ENCODE data around the gene CTSV. TPM values are rescaled to one million over a fixed set of nuclear protein-coding genes. Genes with fewer than 3 reads are reported as not detected.

Gene CTSV
- total and polyA plus RNA-seq, 10 of the 15 experiments (the other 5 are each of a cell fraction or from before 2014, with no cell fraction given): 0.10 to 0.51 (median 0.19) TPM; not detected in 1

DNA sequence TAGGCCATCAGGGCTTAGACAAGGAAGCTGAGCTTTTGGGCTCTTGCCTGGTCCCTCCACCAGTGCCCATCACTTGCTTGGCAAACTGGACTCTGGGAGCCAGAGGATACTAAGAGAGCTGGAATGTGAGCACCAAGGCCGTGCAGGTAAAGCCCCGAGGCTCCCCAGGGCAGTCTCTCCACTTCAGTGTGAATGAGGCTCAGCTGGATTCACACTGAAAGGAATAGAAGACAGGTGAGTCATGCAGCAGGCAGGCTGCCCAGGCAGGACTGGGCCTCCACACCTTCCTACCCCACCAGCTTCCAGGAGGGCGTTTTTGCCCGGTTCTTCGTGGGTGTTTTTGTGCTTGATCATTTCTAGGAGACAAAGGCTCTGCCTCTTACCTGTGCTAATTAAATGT lies 7.3 kb upstream of the CTSV start:
- H3K27me3 ChIP-seq (replicated peaks in 1 of 2; ENCODE audit: control insufficient read depth in 2 of 2, insufficient read depth in 2 of 2, low read length in 1 of 2): no peaks in the 10 kb centered on the region; a peak in 1 of 4 replicates
- ChIA-PET SMC1A (ENCODE audit: uncharacterized antibody, unreplicated experiment) (no interaction called here), RAD21 (ENCODE audit: unreplicated experiment) (no interaction called here), POLR2A (no interaction called here), CTCF (no interaction called here)
- ATAC-seq: no peak
- no peak overlapping the region for H3K4me2 ChIP-seq (ENCODE audit: control insufficient read depth, insufficient read depth)
- no peak for FAIRE-seq
- H2AFZ ChIP-seq (ENCODE audit: control insufficient read depth, low read depth, low read length): no peak overlapping the region
- H3K79me2 ChIP-seq (ENCODE audit: control insufficient read depth, insufficient read depth, low read length): no peaks in the 10 kb centered on the region
- no TSS peak for BruUV-seq (replicated peaks)
- intact Hi-C loops (cut with micrococcal nuclease; ENCODE audit: unreplicated experiment) (no loop called here), in situ Hi-C loops (cut with MboI) (no loop called here)
- 0% methylated on average over 5 of the region's 5 CpGs for WGBS (ENCODE audit: insufficient coverage, insufficient replicate concordance, low lambda C conversion rate, missing lambda C conversion rate)
- no peaks in the 10 kb centered on the region for H3K4me1 ChIP-seq (ENCODE audit: control insufficient read depth, insufficient read depth, low read length)
- H3K9me3 ChIP-seq (replicated peaks; ENCODE audit: control insufficient read depth, insufficient read depth, low read length): no peaks in the 10 kb centered on the region; the same call in 1 of the 3 replicates
- TF ChIP-seq POLR2AphosphoS5 (IDR thresholded peaks at IDR 0.05; ENCODE audit: low read length) (no peak), NFXL1 (IDR thresholded peaks at IDR 0.05; ENCODE audit: borderline replicate concordance) (no peak), SREBF1 (IDR thresholded peaks at IDR 0.05; ENCODE audit: low read length) (no peak), JUNB (IDR thresholded peaks at IDR 0.05) (no peak), PAX8 (IDR thresholded peaks at IDR 0.05) (no peak), NRF1 (conservative IDR thresholded peaks at IDR 0.05; ENCODE audit: low read depth, low read length) (no peak), IKZF1 (conservative IDR thresholded peaks at IDR 0.05) (no peak), RUNX3 (IDR thresholded peaks at IDR 0.05; ENCODE audit: low read length) (no peak)
- TF ChIP-seq, protein P1, sequence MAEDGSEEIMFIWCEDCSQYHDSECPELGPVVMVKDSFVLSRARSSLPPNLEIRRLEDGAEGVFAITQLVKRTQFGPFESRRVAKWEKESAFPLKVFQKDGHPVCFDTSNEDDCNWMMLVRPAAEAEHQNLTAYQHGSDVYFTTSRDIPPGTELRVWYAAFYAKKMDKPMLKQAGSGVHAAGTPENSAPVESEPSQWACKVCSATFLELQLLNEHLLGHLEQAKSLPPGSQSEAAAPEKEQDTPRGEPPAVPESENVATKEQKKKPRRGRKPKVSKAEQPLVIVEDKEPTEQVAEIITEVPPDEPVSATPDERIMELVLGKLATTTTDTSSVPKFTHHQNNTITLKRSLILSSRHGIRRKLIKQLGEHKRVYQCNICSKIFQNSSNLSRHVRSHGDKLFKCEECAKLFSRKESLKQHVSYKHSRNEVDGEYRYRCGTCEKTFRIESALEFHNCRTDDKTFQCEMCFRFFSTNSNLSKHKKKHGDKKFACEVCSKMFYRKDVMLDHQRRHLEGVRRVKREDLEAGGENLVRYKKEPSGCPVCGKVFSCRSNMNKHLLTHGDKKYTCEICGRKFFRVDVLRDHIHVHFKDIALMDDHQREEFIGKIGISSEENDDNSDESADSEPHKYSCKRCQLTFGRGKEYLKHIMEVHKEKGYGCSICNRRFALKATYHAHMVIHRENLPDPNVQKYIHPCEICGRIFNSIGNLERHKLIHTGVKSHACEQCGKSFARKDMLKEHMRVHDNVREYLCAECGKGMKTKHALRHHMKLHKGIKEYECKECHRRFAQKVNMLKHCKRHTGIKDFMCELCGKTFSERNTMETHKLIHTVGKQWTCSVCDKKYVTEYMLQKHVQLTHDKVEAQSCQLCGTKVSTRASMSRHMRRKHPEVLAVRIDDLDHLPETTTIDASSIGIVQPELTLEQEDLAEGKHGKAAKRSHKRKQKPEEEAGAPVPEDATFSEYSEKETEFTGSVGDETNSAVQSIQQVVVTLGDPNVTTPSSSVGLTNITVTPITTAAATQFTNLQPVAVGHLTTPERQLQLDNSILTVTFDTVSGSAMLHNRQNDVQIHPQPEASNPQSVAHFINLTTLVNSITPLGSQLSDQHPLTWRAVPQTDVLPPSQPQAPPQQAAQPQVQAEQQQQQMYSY (CRISPR knock-in tag; IDR thresholded peaks at IDR 0.05): no peak
- TF ChIP-seq, protein P2, sequence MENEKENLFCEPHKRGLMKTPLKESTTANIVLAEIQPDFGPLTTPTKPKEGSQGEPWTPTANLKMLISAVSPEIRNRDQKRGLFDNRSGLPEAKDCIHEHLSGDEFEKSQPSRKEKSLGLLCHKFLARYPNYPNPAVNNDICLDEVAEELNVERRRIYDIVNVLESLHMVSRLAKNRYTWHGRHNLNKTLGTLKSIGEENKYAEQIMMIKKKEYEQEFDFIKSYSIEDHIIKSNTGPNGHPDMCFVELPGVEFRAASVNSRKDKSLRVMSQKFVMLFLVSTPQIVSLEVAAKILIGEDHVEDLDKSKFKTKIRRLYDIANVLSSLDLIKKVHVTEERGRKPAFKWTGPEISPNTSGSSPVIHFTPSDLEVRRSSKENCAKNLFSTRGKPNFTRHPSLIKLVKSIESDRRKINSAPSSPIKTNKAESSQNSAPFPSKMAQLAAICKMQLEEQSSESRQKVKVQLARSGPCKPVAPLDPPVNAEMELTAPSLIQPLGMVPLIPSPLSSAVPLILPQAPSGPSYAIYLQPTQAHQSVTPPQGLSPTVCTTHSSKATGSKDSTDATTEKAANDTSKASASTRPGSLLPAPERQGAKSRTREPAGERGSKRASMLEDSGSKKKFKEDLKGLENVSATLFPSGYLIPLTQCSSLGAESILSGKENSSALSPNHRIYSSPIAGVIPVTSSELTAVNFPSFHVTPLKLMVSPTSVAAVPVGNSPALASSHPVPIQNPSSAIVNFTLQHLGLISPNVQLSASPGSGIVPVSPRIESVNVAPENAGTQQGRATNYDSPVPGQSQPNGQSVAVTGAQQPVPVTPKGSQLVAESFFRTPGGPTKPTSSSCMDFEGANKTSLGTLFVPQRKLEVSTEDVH (IDR thresholded peaks at IDR 0.05; ENCODE audit: low read depth, partially characterized antibody): no peak
- TF ChIP-seq, protein P3, sequence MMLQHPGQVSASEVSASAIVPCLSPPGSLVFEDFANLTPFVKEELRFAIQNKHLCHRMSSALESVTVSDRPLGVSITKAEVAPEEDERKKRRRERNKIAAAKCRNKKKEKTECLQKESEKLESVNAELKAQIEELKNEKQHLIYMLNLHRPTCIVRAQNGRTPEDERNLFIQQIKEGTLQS (IDR thresholded peaks at IDR 0.05; ENCODE audit: borderline replicate concordance, extremely low read depth, low read depth, low read length): no peak
- DNase-seq (ENCODE audit: low read depth, low spot score): no peak
- no peak overlapping the region for H3K4me3 ChIP-seq
- H3K27ac ChIP-seq (ENCODE audit: control insufficient read depth, insufficient read depth): no peak overlapping the region
- no peak overlapping the region for H3K9ac ChIP-seq (ENCODE audit: control insufficient read depth, insufficient read depth, low read length)
- H3K36me3 ChIP-seq (ENCODE audit: control insufficient read depth in 2 of 2, insufficient read depth in 2 of 2, low read length in 1 of 2): no peaks in the 10 kb centered on the region
- H4K20me1 ChIP-seq (ENCODE audit: control insufficient read depth, insufficient read depth): no peaks in the 10 kb centered on the region

Measured in GM12878 (cell line).